GM06990 (cell line): Measurements from ENCODE around the gene CDC37.
"Not testable (repeated sequence)": the region's sequence is repeated elsewhere in the genome, so short reads cannot be mapped to it uniquely, and the experiment has no call there.

Experiments
- DNase-seq: peaks from one replicate; pipeline ENCODE4 v3.0.0-alpha.2; 2011; ENCODE audit not compliant: insufficient read length; ENCODE audit errors: extremely low read depth
- H3K27me3 ChIP-seq: replicated peaks from 2 replicates; pipeline ENCODE4 v1.6.0; 2011; ENCODE audit warnings: low read length; ENCODE audit not compliant: control insufficient read depth, insufficient read depth
- H3K36me3 ChIP-seq: 2 replicates; pipeline ENCODE4 v1.5.1; 2011; ENCODE audit warnings: low read length; ENCODE audit not compliant: control insufficient read depth, insufficient read depth
- H3K4me3 ChIP-seq: replicated peaks from 2 replicates; pipeline ENCODE4 v1.5.1; 2011; ENCODE audit warnings: low read depth, mild to moderate bottlenecking, control low read depth, low read length
- TF ChIP-seq, protein P1 (sequence below): IDR thresholded peaks from 2 replicates; pipeline ENCODE4 v1.5.1; 2011; ENCODE audit warnings: low read length, control low read depth, mild to moderate bottlenecking, inconsistent platforms; ENCODE audit not compliant: insufficient read depth, poor library complexity, severe bottlenecking

The CDC37 gene

GRCh38 chr19:10384580-10384979 is 18.8 kb downstream of the CDC37 start:
- no peak for DNase-seq
- no peak overlapping the region for H3K4me3 ChIP-seq
- H3K36me3 ChIP-seq = no peaks in the 10 kb centered on the region
- H3K27me3 ChIP-seq = no peaks in the 10 kb centered on the region
- TF ChIP-seq, protein P1, sequence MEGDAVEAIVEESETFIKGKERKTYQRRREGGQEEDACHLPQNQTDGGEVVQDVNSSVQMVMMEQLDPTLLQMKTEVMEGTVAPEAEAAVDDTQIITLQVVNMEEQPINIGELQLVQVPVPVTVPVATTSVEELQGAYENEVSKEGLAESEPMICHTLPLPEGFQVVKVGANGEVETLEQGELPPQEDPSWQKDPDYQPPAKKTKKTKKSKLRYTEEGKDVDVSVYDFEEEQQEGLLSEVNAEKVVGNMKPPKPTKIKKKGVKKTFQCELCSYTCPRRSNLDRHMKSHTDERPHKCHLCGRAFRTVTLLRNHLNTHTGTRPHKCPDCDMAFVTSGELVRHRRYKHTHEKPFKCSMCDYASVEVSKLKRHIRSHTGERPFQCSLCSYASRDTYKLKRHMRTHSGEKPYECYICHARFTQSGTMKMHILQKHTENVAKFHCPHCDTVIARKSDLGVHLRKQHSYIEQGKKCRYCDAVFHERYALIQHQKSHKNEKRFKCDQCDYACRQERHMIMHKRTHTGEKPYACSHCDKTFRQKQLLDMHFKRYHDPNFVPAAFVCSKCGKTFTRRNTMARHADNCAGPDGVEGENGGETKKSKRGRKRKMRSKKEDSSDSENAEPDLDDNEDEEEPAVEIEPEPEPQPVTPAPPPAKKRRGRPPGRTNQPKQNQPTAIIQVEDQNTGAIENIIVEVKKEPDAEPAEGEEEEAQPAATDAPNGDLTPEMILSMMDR = no peak

DNA sequence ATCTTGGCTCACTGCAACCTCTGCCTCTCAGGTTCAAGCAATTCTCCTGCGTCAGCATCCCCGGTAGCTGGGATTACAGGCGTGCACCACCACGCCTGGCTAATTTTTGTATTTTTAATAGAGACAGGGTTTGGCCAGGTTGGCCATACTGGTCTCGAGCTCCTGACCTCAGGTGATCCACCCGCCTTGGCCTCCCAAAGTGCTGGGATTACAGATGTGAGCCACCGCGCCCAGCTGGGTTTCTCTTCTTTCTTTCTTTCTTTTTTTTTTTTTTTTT is 20.2 kb downstream of the CDC37 start:
- H3K4me3 ChIP-seq, DNase-seq, H3K27me3 ChIP-seq, H3K36me3 ChIP-seq: not testable (repeated sequence)

GRCh38 chr19:10380313-10381102 is 22.8 kb downstream of the CDC37 start, which contains the start of gene TYK2:
TSS of gene TYK2 (minus strand) at chr19:10380572. CDS start at chr19:10378406, 2,166 bp downstream.
- peak; percentile 99 for DNase-seq
- Histone ChIP-seq H3K27me3 (no peaks in the 10 kb centered on the region), H3K36me3 (peaks cover 10% of the 10 kb centered on the region), H3K4me3 (peak within 1 kb of the TSS; percentile 98)
- TF ChIP-seq, protein P1 = no peak

GRCh38 chr19:10379880-10380312 is 23.4 kb downstream of the CDC37 start:
- H3K36me3 ChIP-seq = peaks cover 12% of the 10 kb centered on the region
- DNase-seq = no peak
- TF ChIP-seq, protein P1 = no peak
- no peaks in the 10 kb centered on the region for H3K27me3 ChIP-seq
- H3K4me3 ChIP-seq = peak overlapping the region; percentile 98

GRCh38 chr19:10378124-10378523 is 25.2 kb downstream of the CDC37 start:
- TF ChIP-seq, protein P1 = no peak

DNA sequence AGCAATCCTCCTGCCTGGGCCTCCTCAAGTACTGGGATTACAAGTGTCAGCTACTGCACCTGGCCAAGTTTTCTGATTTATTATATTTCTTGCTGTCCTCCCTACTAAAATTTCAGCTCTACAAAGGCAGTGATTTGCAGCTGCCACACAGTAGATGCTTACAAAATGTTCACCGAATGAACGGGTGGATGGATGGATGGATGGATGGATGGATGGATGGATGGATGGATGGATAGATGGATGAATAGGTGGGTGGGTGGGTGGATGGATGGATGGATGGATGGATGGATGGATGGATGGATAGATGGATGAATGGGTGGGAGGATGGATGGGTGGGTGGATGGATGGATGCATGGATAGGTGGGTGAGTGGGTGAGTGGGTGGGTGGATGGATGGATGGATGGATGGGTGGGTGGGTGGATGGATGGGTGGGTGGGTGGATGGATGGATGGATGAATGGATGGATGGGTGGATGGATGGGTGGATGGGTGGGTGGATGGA is 26.2 kb downstream of the CDC37 start:
- not testable (repeated sequence) for H3K27me3 ChIP-seq, H3K4me3 ChIP-seq, DNase-seq
- peaks cover 17% of the 10 kb centered on the region for H3K36me3 ChIP-seq

More at GRCh38 chr19:10378124-10378523, 25.2 kb downstream of the CDC37 start:
- H3K4me3 ChIP-seq = no peak overlapping the region
- no peak for DNase-seq
- H3K36me3 ChIP-seq = peaks cover 13% of the 10 kb centered on the region
- no peaks in the 10 kb centered on the region for H3K27me3 ChIP-seq
